Epidermal melanocyte (primary cell): ENCODE measurements around the gene CCL26.
A peak's percentile ranks its signal among the peaks of the same experiment; 100 is the strongest.
"Not testable (repeated sequence)": the region's sequence is repeated elsewhere in the genome, so short reads cannot be mapped to it uniquely, and the experiment has no call there.

Experiments used
- DNase-seq: peaks from one replicate; pipeline ENCODE4 v3.0.0; 2011; ENCODE audit warnings: low spot score; ENCODE audit not compliant: insufficient read length

CCL26 gene

GRCh38 chr7:75792567-75792966 is 20.6 kb upstream of the CCL26 start:
- DNase-seq = not testable (repeated sequence)

GRCh38 chr7:75789361-75789924 is 17.4 kb upstream of the CCL26 start:
- no peak for DNase-seq

- DNase-seq = not testable (repeated sequence)
Measured at GRCh38 chr7:75788154-75788847, 16.3 kb upstream of the CCL26 start.

GRCh38 chr7:75783058-75783457 is 11.0 kb upstream of the CCL26 start:
- DNase-seq = not testable (repeated sequence)

GRCh38 chr7:75780647-75781273 is 8.7 kb upstream of the CCL26 start:
- not testable (repeated sequence) for DNase-seq

GRCh38 chr7:75779516-75779915 is 7.5 kb upstream of the CCL26 start:
- not testable (repeated sequence) for DNase-seq

GRCh38 chr7:75779035-75779434 is 7.0 kb upstream of the CCL26 start:
- not testable (repeated sequence) for DNase-seq

GRCh38 chr7:75776295-75776971 is 4.4 kb upstream of the CCL26 start:
- no peak for DNase-seq

GRCh38 chr7:75773958-75774357 is 1.9 kb upstream of the CCL26 start:
- not testable (repeated sequence) for DNase-seq

- DNase-seq = no peak
Measured at GRCh38 chr7:75771224-75771623, 787 bp downstream of the CCL26 start.

GRCh38 chr7:75762350-75762917 is 9.6 kb downstream of the CCL26 start:
- peak; percentile 94 for DNase-seq

GRCh38 chr7:75761801-75762200 is 10.2 kb downstream of the CCL26 start:
- DNase-seq = not testable (repeated sequence)

- no peak for DNase-seq
Measured at GRCh38 chr7:75758491-75758890, 13.5 kb downstream of the CCL26 start.

GRCh38 chr7:75757860-75758259 is 14.2 kb downstream of the CCL26 start:
- DNase-seq = no peak

GRCh38 chr7:75756991-75757676 is 14.9 kb downstream of the CCL26 start:
- no peak for DNase-seq

- DNase-seq = no peak
Measured at GRCh38 chr7:75756206-75756990, 15.6 kb downstream of the CCL26 start.

GRCh38 chr7:75743455-75743859 is 28.6 kb downstream of the CCL26 start:
- DNase-seq = no peak

GRCh38 chr7:75740846-75741497 is 31.0 kb downstream of the CCL26 start:
- DNase-seq = no peak

GRCh38 chr7:75739796-75740672 is 32.0 kb downstream of the CCL26 start:
- no peak for DNase-seq
